Heart right ventricle (tissue), 16 donors: ENCODE results near the gene ADAMTS6. TPM values are rescaled to one million over a fixed set of nuclear protein-coding genes. Genes with fewer than 3 reads are reported as not detected.
A peak's percentile ranks its signal among the peaks of the same experiment; 100 is the strongest.

Source experiments
- ATAC-seq, 8 donors: fragments of 200-7000 bp; cut with Tn5 transposase; one replicate each; pipeline ENCODE4 v1.9.1; 2020; ENCODE audit warnings: mild to moderate bottlenecking in 8 of 8, moderate library complexity in 8 of 8, moderate number of reproducible peaks in 1 of 8
- DNase-seq, 2 donors: peaks; one replicate each; pipeline ENCODE4 v3.0.0-alpha.2; 2020
- H3K27ac ChIP-seq, 10 donors: fragments of 200-600 bp; sonication (generic) in 2 of 10; one replicate each; pipeline versions ENCODE4 v1.5.0 to v1.8.0; 2020 to 2022; ENCODE audit warnings: mild to moderate bottlenecking in 3 of 10
- H3K27me3 ChIP-seq, 7 donors: fragments of 200-600 bp; one replicate each; pipeline ENCODE4 v1.8.0; 2021 to 2022; ENCODE audit warnings: mild to moderate bottlenecking in 2 of 7
- H3K36me3 ChIP-seq, 9 donors: fragments of 200-600 bp; sonication (generic) in 1 of 9; one replicate each; pipeline versions ENCODE4 v1.5.0 to v1.8.0; 2020 to 2022; ENCODE audit warnings: mild to moderate bottlenecking in 2 of 9
- H3K4me1 ChIP-seq, 9 donors: fragments of 200-600 bp; sonication (generic) in 1 of 9; one replicate each; pipeline versions ENCODE4 v1.5.0 to v1.8.0; 2020 to 2022; ENCODE audit warnings: mild to moderate bottlenecking in 4 of 9
- H3K4me3 ChIP-seq, 10 donors: fragments of 200-600 bp; sonication (generic) in 2 of 10; one replicate each; pipeline versions ENCODE4 v1.5.0 to v1.8.0; 2020 to 2022; ENCODE audit warnings: mild to moderate bottlenecking in 7 of 10, moderate library complexity in 2 of 10
- H3K9me3 ChIP-seq, 11 donors: fragments of 200-600 bp in 10 of 11; sonication (generic) in 2 of 11; one replicate each; pipeline versions ENCODE4 v1.5.0 to v1.8.0; 2013 to 2022; ENCODE audit warnings: mild to moderate bottlenecking in 2 of 11, control low read depth in 1 of 11, moderate library complexity in 1 of 11
- WGBS, 2 donors: extraction: QIAGEN DNeasy Blood & Tissue Kit; methylation state at CpG; one replicate each; pipeline ENCODE4 v1.1.7; 2013; ENCODE audit warnings: inconsistent platforms in 1 of 2; 5-methylcytosine and 5-hydroxymethylcytosine counted together
- intact Hi-C, 10 donors: fragments of 100-400 bp; cut with DNase I; formaldehyde crosslinking; loops; one replicate each; pipeline versions ENCODE4 v1.11.1 to v1.14.2; 2022
- polyA plus RNA-seq, 2 donors: library from polyadenylated mRNA; stranded (reverse); fragments of 200-250 nt; gene quantifications; one replicate each; pipeline ENCODE4 v1.2.3, GENCODE V29; 2013
- total RNA-seq, 10 donors: library from RNA; stranded (reverse); fragmentation: NEBNext Ultra II Directional in 3 of 10; extraction: Animal tissue kit (Norgen Biotek cat#: 25700) in 3 of 10; gene quantifications; one replicate each; pipeline versions ENCODE4 v1.2.1 to v1.2.4, GENCODE V29; 2021 to 2023
- TF ChIP-seq, protein P1 (sequence below), 9 donors: fragments of 200-600 bp; sonication (generic) in 2 of 9; IDR thresholded peaks; one replicate each; pipeline versions ENCODE4 v1.5.0 to v1.8.0; 2021 to 2022; ENCODE audit warnings: antibody characterized with exemption in 9 of 9, mild to moderate bottlenecking in 5 of 9, moderate library complexity in 1 of 9
- donor health status: Arrhythmogenic right ventricular cardiomyopathy.
- donor health status: ischemic (EF 13 %, LVEDD 7.1; RV severe dilation, severe dysfunction).
- donor health status: healthy with polysubstance abuse.
- donor health status: DM: no; HTN: yes; CAD: no.
- donor health status: DM: no; HTN: no; CAD: no.
- donor health status: ischemic (EF 25% LVEDD 6.9; RV normal size, moderate dysfunction).
- donor health status: ischemic (EF 25% LVEDD 5.7; RV mildly dilated, moderate dysfunction).
- donor health status: healthy.
- donor health status: DM: yes; HTN: yes; CAD: no.
- donor health status: Ischemic cardiomyopathy.
- donor health status: ischemic (EF 35%, LVEDD 5.7; RV mildly dilated, moderate dysfunction).
- donor health status: nonischemic (EF 11% LVEDD 7.7; RV severe dilation, severe dysfunction).
- donor health status: DM: yes; HTN: yes; CAD: no.
- donor health status: PGD.
- donor health status: ischemic (EF 29% LVEDD 5.4; RV normal size, mild dysfunction).
- donor health status: nonischemic (EF 23%, LVEDD 6.1; RV moderate dilation, normal function).

ADAMTS6 gene
- total and polyA plus RNA-seq, 12 donors = 0.25 to 4.1 (median 2.1) TPM

DNA sequence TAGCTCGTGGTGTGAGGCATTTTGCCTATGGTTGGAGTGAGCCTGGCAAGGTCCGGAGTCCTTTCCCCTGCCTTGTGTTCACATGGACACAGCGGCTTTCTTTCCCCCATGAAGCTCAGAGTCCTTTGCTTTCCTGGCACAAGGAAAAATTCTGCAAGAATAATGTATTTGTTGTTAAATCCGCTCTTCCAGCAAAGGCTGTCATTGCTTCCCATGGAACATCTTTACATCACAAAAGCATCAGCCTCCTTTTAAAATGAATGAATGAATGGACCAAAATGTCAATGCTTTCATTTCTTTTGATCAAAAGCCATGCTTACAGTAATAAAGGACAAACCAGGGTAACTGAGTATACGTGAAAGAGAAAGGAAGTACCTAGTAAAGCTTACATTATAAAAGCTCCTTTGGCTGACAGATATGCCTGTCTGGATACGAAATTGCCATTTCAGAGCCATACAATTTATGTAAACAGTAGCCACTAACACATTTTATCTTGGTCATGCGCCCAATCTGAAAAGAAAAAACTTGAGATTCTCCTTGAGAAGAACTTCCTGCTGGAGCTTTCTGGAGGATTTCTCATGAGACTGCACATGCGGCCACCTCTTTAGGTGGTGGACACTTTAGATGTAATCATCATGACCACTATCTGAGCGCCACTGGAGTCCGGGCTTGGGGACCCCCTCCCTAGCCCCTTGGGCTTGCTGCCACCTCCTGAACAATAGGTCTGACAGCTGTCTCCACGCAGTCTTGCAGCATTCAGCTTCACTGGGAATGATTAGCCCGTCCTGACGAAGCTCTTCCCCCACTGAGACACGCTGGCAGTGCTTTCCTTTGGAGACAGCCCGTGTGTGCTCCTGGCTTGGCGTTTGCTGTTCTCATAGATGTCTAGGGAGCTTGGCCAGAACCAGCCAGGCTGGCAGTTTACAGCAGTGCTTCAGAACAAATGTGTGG is 355.9 kb downstream of the ADAMTS6 start:
- intact Hi-C loops = no loop called here
- ATAC-seq = peak; percentile 34 to 80 (median 68)
- TF ChIP-seq, protein P1, sequence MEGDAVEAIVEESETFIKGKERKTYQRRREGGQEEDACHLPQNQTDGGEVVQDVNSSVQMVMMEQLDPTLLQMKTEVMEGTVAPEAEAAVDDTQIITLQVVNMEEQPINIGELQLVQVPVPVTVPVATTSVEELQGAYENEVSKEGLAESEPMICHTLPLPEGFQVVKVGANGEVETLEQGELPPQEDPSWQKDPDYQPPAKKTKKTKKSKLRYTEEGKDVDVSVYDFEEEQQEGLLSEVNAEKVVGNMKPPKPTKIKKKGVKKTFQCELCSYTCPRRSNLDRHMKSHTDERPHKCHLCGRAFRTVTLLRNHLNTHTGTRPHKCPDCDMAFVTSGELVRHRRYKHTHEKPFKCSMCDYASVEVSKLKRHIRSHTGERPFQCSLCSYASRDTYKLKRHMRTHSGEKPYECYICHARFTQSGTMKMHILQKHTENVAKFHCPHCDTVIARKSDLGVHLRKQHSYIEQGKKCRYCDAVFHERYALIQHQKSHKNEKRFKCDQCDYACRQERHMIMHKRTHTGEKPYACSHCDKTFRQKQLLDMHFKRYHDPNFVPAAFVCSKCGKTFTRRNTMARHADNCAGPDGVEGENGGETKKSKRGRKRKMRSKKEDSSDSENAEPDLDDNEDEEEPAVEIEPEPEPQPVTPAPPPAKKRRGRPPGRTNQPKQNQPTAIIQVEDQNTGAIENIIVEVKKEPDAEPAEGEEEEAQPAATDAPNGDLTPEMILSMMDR (IDR thresholded peaks at IDR 0.05) = no peak

DNA sequence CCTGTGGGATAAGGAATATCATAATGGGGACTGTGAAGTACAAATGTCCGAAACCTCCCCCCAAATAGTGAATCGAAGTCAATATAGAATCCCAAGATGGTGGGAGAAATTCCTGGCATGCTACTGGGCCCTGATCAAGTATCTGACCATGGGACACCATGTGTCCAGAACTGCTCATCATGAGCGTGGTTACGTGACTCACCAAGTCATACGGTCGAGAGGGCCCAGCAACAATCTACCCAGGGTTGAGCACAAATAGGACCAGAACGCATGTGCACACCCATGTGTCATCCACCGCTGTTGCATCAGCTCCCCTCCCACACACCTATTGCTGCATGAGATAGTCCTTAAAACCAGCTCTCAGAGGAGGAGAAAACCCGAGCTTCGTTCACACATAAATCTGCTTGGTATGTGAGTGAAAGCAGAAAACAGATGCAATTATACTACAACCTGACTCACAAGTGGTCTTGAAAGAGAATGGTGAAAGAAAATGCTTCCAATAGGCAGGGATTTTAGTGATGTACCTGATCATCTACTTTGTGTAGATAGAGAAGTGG is 359.8 kb downstream of the ADAMTS6 start:
- Histone ChIP-seq H3K4me3 (no peak overlapping the region), H3K27ac (no peak overlapping the region), H3K9me3 (peaks cover 0 to 17% (median 7%) of the 10 kb centered on the region in 11 donors), H3K27me3 (no peaks in the 10 kb centered on the region), H3K4me1 (peaks cover 0 to 13% (median 9%) of the 10 kb centered on the region in 9 donors), H3K36me3 (no peaks in the 10 kb centered on the region)
- DNase-seq (no peak), ATAC-seq (no peak)
- TF ChIP-seq, protein P1 (IDR thresholded peaks at IDR 0.05) = no peak
- intact Hi-C loops = no loop called here
- WGBS, 2 donors = 98 to 99% methylated on average over 10 of the region's 10 CpGs

More for the DNA sequence above, 355.9 kb downstream of the ADAMTS6 start:
- DNase-seq = no peak
- Histone ChIP-seq H3K4me1 (peaks cover 0 to 26% (median 10%) of the 10 kb centered on the region in 9 donors), H3K27me3 (no peaks in the 10 kb centered on the region), H3K9me3 (no peaks in the 10 kb centered on the region), H3K4me3 (peak overlapping the region in 1 of 10 donors; percentile 2), H3K36me3 (no peaks in the 10 kb centered on the region), H3K27ac (peak overlapping the region in 4 of 10 donors; percentile 20 to 68 (median 30))
- WGBS, 2 donors = 45% methylated on average over 16 of the region's 16 CpGs

DNA sequence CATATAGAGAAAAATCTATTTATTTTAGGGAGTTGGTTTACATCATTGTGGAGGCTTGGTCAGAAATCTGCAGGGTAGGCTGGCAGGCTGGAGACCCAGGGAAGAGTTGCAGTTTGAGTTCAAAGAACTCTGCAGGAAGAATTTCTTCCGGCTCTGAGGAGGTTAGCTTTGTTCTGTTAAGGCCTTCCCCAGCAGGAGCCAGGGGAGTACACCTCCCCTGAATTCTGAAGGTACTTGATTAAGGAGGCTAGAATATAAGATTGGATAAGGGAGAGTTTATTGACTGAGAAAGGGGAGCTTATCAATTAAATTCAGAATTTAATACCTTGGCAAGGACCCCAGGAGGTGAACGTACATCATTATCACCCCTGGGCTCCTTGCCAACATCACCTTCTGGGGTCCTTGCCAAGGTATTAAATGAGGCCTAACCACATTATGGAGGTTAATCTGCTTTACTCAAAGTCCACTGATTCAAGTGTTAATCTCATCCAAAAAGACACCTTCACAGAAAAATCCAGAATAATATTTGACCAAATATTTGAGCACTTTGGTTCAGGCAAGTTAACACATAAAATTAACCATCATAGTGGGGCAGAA is 361.3 kb downstream of the ADAMTS6 start:
- no peaks in the 10 kb centered on the region for H3K27me3 ChIP-seq
- H3K36me3 ChIP-seq = no peaks in the 10 kb centered on the region
- WGBS, 2 donors = 42 to 52% methylated on average over 2 of the region's 2 CpGs
- TF ChIP-seq, protein P1 (IDR thresholded peaks at IDR 0.05) = no peak
- no peak overlapping the region for H3K4me3 ChIP-seq
- H3K4me1 ChIP-seq = no peaks in the 10 kb centered on the region
- intact Hi-C loops = no loop called here
- ATAC-seq = no peak
- DNase-seq = no peak
- no peak overlapping the region for H3K27ac ChIP-seq
- peaks cover 0 to 24% (median 7%) of the 10 kb centered on the region in 11 donors for H3K9me3 ChIP-seq

DNA sequence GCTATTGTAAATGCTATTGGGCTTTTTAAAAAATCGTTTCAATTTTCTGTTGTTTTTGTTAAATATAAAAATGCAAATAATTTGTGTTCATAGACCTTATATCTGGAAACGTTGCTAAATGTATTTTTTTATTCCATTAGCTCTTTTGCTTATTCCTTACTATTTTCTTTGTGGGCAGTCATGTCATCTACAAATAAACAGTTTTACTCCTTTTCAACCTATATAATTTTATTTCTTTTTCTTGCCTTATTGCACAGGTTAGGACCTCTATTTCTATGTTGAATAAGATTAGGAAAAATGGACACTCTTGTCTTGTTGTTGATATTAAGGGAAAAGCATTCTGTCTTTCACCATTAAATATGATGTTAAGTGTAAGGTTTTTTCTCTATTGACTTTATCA is 364.2 kb downstream of the ADAMTS6 start:
- intact Hi-C loops = no loop called here
- ATAC-seq (no peak), DNase-seq (no peak)
- no peak overlapping the region for H3K4me3 ChIP-seq
- 82 to 93% methylated on average over 2 of the region's 2 CpGs for WGBS, 2 donors
- H3K9me3 ChIP-seq = peaks cover 0 to 24% (median 7%) of the 10 kb centered on the region in 11 donors
- H3K4me1 ChIP-seq = no peaks in the 10 kb centered on the region
- H3K27ac ChIP-seq = no peak overlapping the region
- TF ChIP-seq, protein P1 (IDR thresholded peaks at IDR 0.05) = no peak
- H3K36me3 ChIP-seq = no peaks in the 10 kb centered on the region
- H3K27me3 ChIP-seq = no peaks in the 10 kb centered on the region
